ENCODE data around the gene TERB1. TPM values are rescaled to one million over a fixed set of nuclear protein-coding genes. Genes with fewer than 3 reads are reported as not detected.
A peak's percentile ranks its signal among the peaks of the same experiment; 100 is the strongest.
"Not testable (repeated sequence)": the region's sequence is repeated elsewhere in the genome, so short reads cannot be mapped to it uniquely, and the experiment has no call there.

The TERB1 gene
- total RNA-seq, 2 donors from 2014 or later, result 0.14 TPM; not detected in 1

DNA sequence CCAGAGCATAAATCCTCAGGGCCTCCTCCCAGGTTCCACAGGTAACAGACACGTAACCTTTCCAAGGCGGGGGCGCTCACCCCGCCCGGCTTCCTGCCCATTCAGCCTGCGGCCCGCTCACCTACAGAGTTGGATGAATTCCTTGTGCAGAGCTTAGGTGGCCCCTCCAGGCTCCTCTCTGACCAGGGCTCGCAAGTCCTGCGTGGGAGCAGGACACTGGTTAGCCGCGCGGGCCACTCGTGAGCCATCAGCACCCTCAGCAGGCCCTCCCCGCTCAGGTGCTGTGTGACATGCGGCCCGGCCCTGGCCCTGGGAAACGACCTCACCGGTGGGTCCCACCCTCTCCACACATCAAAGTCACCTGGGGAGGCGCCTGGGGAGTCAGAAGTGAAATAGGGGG is 528 bp downstream of the TERB1 start:
- Mint-ChIP-seq H3K4me3 (no peak overlapping the region), H3K27me3 (ENCODE audit: low read depth) (no peaks in the 10 kb centered on the region), H3K4me1 (ENCODE audit: low read depth) (no peaks in the 10 kb centered on the region), H3K27ac (no peak overlapping the region), H3K36me3 (ENCODE audit: insufficient read depth in 2 of 2) (peaks cover 7 to 21% of the 10 kb centered on the region in 2 donors), H3K9me3 (no peaks in the 10 kb centered on the region)
- ATAC-seq (replicated peaks in 1 of 2), result no peak
- no peak for DNase-seq

- Mint-ChIP-seq H3K27ac (no peak overlapping the region), H3K4me1 (ENCODE audit: low read depth) (no peaks in the 10 kb centered on the region), H3K9me3 (no peaks in the 10 kb centered on the region), H3K27me3 (ENCODE audit: low read depth) (no peaks in the 10 kb centered on the region), H3K36me3 (ENCODE audit: insufficient read depth in 2 of 2) (peaks cover 0 to 1% of the 10 kb centered on the region in 2 donors), H3K4me3 (no peak overlapping the region)
- no peak for DNase-seq
- no peak for ATAC-seq (replicated peaks in 1 of 2)
These were observed 3.2 kb downstream of the TERB1 start for GRCh38 chr16:66798161-66798560.

DNA sequence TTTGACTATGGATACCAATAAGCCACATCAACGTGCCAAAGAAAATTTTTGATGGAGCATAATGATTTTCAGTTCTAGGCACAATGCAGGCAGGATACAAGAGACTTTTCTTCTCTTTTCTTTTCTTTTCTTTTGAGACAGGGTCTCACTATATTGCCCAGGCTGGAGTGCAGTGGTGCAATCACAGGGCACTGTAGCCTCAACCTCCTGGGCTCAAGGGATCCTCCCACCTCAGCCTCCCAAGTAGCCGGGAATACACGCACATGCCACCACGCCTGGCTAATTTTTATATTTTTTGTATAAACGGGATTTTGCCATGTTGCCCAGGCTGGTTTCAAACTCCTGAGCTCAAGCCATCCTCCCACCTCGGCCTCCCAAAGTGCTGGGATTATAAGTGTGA is 7.4 kb downstream of the TERB1 start:
- not testable (repeated sequence) for DNase-seq; H3K4me3 Mint-ChIP-seq; ATAC-seq (replicated peaks in 1 of 2); H3K9me3 Mint-ChIP-seq; H3K27me3 Mint-ChIP-seq (ENCODE audit: low read depth); H3K27ac Mint-ChIP-seq; H3K4me1 Mint-ChIP-seq (ENCODE audit: low read depth); H3K36me3 Mint-ChIP-seq (ENCODE audit: insufficient read depth in 2 of 2)

DNA sequence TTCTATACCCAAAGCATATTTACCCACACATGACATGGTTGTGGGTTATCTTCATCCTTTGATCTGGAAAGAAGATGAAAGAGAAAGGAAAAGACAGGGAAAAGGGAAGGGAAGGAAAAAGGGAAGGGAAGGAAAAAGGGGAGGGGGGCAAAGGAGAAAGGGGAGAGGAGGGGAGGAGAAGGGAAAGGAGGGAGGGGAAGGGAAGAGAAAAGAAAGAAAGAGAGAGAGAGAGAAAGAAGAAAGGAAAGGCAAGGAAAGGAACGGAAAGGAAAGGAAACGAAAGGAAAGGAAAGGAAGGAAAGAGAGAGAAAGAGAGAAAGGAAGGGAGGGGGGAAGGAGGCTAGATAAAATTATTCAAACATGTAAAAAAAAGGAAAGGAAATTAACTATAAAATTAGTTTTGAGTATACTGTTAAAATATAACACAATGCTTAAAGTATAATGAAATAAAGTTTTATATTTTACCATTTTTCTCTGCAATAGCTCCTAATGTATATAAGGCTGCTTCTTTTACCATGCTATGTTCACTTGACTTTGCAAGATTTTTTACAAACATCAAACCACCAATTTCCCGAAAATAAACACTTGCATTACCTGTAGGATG is 11.2 kb downstream of the TERB1 start:
- Mint-ChIP-seq H3K9me3 (no peaks in the 10 kb centered on the region), H3K27me3 (ENCODE audit: low read depth) (no peaks in the 10 kb centered on the region), H3K36me3 (ENCODE audit: insufficient read depth in 2 of 2) (no peaks in the 10 kb centered on the region), H3K27ac (no peak overlapping the region), H3K4me1 (ENCODE audit: low read depth) (no peaks in the 10 kb centered on the region), H3K4me3 (no peak overlapping the region)
- ATAC-seq (replicated peaks in 1 of 2), result no peak
- no peak for DNase-seq

GRCh38 chr16:66787427-66787826 is 14.0 kb downstream of the TERB1 start:
- H3K9me3 Mint-ChIP-seq, result no peaks in the 10 kb centered on the region
- no peaks in the 10 kb centered on the region for H3K4me1 Mint-ChIP-seq (ENCODE audit: low read depth)
- no peaks in the 10 kb centered on the region for H3K36me3 Mint-ChIP-seq (ENCODE audit: insufficient read depth in 2 of 2)
- no peaks in the 10 kb centered on the region for H3K27me3 Mint-ChIP-seq (ENCODE audit: low read depth)
- DNase-seq, result no peak
- H3K27ac Mint-ChIP-seq, result no peak overlapping the region
- no peak overlapping the region for H3K4me3 Mint-ChIP-seq
- ATAC-seq (replicated peaks in 1 of 2), result no peak

DNA sequence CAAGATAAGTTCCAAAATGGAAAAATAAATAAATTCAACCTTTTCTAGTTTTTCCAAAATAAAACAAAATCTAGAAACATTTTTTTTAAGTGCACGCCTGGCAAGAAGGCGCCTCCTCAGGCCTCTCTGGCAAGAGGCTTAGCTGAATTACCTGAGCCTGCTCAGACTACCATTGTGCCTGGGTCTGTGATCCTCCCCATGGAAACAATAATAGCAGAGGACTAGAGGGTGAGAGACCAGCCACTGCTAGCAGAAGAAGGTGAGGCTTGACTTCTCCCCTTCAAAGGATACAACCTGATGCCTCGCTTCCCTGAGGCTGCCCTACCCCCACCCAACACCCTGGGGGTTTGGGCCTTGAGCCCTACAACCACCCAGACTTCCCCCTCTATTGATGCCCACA is 14.8 kb downstream of the TERB1 start:
- H3K27me3 Mint-ChIP-seq (ENCODE audit: low read depth), result no peaks in the 10 kb centered on the region
- DNase-seq (no peak), ATAC-seq (replicated peaks in 1 of 2) (no peak)
- H3K9me3 Mint-ChIP-seq, result no peaks in the 10 kb centered on the region
- H3K4me1 Mint-ChIP-seq (ENCODE audit: low read depth), result no peaks in the 10 kb centered on the region
- H3K36me3 Mint-ChIP-seq (ENCODE audit: insufficient read depth in 2 of 2), result no peaks in the 10 kb centered on the region
- H3K27ac Mint-ChIP-seq, result no peak overlapping the region
- H3K4me3 Mint-ChIP-seq, result no peak overlapping the region

DNA sequence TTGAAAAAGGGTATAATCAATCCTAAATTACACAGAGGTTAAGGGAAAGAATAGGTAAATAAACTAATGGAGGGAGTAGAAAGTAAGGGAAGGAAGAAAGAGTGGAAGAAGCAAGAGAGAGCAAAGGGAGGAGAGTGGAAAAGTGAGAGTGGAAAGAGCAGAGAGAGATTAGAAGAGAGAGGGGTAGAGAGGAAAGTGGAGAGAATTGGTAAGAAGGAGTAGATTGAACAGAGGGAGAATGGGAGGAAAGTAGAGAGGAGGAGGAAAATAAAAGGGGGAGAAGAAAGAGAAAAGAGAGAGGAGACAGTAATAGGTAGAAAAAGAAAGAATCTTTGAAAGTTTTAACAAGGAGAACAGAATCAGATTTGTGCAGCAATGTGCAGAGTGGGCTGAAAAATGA is 24.9 kb downstream of the TERB1 start:
- Mint-ChIP-seq H3K4me3 (no peak overlapping the region), H3K27me3 (ENCODE audit: low read depth) (no peaks in the 10 kb centered on the region), H3K4me1 (ENCODE audit: low read depth) (no peaks in the 10 kb centered on the region), H3K36me3 (ENCODE audit: insufficient read depth in 2 of 2) (no peaks in the 10 kb centered on the region), H3K27ac (no peak overlapping the region), H3K9me3 (no peaks in the 10 kb centered on the region)
- DNase-seq (no peak), ATAC-seq (replicated peaks in 1 of 2) (no peak)

GRCh38 chr16:66774981-66775380 is 26.4 kb downstream of the TERB1 start:
- no peak for DNase-seq
- no peak for ATAC-seq (replicated peaks in 1 of 2)
- no peak overlapping the region for H3K4me3 Mint-ChIP-seq
- H3K9me3 Mint-ChIP-seq, result no peaks in the 10 kb centered on the region
- no peaks in the 10 kb centered on the region for H3K36me3 Mint-ChIP-seq (ENCODE audit: insufficient read depth in 2 of 2)
- H3K27ac Mint-ChIP-seq, result no peak overlapping the region
- H3K4me1 Mint-ChIP-seq (ENCODE audit: low read depth), result no peaks in the 10 kb centered on the region
- H3K27me3 Mint-ChIP-seq (ENCODE audit: low read depth), result no peaks in the 10 kb centered on the region

DNA sequence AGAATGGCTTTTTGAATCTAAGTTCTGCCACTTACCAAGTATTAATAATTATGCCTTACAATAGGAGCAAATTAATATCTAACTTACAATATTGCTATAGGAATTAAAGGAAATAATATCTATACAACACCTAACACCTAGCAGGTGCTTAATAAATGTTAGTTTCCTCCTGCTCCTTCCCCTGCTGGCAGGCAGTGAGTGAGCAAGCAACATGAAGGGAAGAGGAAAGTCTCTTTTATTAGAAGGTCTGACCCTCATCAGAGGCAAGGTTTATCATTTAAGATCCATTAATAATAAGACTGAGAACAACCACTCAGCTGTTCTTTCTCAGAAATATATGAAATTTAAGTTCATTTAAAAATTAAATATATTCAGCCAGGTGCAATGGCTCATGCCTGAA is 43.3 kb downstream of the TERB1 start:
- no peaks in the 10 kb centered on the region for H3K4me1 Mint-ChIP-seq (ENCODE audit: low read depth)
- no peak overlapping the region for H3K4me3 Mint-ChIP-seq
- no peak overlapping the region for H3K27ac Mint-ChIP-seq
- DNase-seq, result no peak
- ATAC-seq (replicated peaks in 1 of 2), result no peak
- no peaks in the 10 kb centered on the region for H3K36me3 Mint-ChIP-seq (ENCODE audit: insufficient read depth in 2 of 2)
- H3K9me3 Mint-ChIP-seq, result no peaks in the 10 kb centered on the region
- no peaks in the 10 kb centered on the region for H3K27me3 Mint-ChIP-seq (ENCODE audit: low read depth)

- Mint-ChIP-seq H3K9me3 (no peaks in the 10 kb centered on the region), H3K27ac (no peak overlapping the region), H3K36me3 (ENCODE audit: insufficient read depth in 2 of 2) (peaks cover 1% of the 10 kb centered on the region in 2 donors), H3K27me3 (ENCODE audit: low read depth) (peaks cover 10% of the 10 kb centered on the region), H3K4me3 (no peak overlapping the region), H3K4me1 (ENCODE audit: low read depth) (peaks cover 20% of the 10 kb centered on the region)
- DNase-seq (no peak), ATAC-seq (replicated peaks in 1 of 2) (no peak)
These were observed 46.6 kb downstream of the TERB1 start for GRCh38 chr16:66754819-66755218.

DNA sequence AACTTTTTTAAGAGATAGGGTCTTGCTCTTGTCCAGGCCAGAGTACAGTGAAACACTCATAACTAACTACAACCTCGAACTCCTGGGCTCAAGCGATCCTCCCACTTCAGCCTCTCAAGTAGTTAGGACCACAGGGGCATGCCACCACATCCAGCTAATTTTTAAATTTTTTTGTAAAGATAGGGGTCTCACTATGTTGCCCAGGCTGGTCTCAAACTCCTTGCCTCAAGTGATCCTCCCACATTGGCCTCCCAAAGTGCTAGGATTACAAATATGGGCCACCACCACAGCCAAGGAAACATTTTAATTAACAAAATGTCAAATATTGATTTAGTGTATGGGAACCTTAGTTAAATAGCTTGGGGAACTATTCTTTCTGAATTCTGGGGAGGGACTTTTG is 47.2 kb downstream of the TERB1 start:
- Mint-ChIP-seq H3K4me3 (no peak overlapping the region), H3K36me3 (ENCODE audit: insufficient read depth in 2 of 2) (peaks cover 1 to 3% of the 10 kb centered on the region in 2 donors), H3K9me3 (no peaks in the 10 kb centered on the region), H3K27me3 (ENCODE audit: low read depth) (peaks cover 10% of the 10 kb centered on the region), H3K27ac (no peak overlapping the region), H3K4me1 (ENCODE audit: low read depth) (peaks cover 26% of the 10 kb centered on the region)
- DNase-seq (no peak), ATAC-seq (replicated peaks in 1 of 2) (no peak)

- no peak for ATAC-seq (replicated peaks in 1 of 2)
These were observed 48.4 kb downstream of the TERB1 start for GRCh38 chr16:66752958-66753357.

DNA sequence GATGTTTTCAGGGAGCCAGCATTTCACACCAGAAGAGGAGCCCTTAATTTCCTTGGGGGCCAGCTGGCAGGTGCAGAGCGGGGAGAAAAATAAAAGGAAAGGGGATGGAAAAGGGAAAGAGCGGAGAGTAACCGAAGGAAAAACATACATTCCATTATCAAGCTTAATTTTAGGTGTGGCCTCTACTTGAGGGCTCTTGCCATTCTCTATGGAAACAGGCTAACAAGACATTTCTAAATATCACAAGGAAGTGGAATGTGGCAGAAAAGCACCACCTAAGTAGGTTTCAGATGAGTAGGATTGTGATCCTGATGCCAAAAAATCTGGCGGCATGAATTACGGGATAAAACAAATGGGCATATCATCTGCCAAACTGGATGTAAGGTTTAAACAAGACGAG is 49.0 kb downstream of the TERB1 start:
- H3K27me3 Mint-ChIP-seq (ENCODE audit: low read depth), result peaks cover 10% of the 10 kb centered on the region
- peaks cover 5 to 14% of the 10 kb centered on the region in 2 donors for H3K36me3 Mint-ChIP-seq (ENCODE audit: insufficient read depth in 2 of 2)
- H3K9me3 Mint-ChIP-seq, result no peaks in the 10 kb centered on the region
- peaks cover 38% of the 10 kb centered on the region for H3K4me1 Mint-ChIP-seq (ENCODE audit: low read depth)
- no peak for DNase-seq
- ATAC-seq (replicated peaks in 1 of 2), result no peak
- peak overlapping the region; percentile 88 for H3K27ac Mint-ChIP-seq
- peak overlapping the region; percentile 76 to 89 for H3K4me3 Mint-ChIP-seq

More at GRCh38 chr16:66752958-66753357, 48.4 kb downstream of the TERB1 start:
- no peak overlapping the region for H3K27ac Mint-ChIP-seq
- H3K4me1 Mint-ChIP-seq (ENCODE audit: low read depth), result peaks cover 38% of the 10 kb centered on the region
- peaks cover 5 to 12% of the 10 kb centered on the region in 2 donors for H3K36me3 Mint-ChIP-seq (ENCODE audit: insufficient read depth in 2 of 2)
- H3K27me3 Mint-ChIP-seq (ENCODE audit: low read depth), result peaks cover 10% of the 10 kb centered on the region
- H3K9me3 Mint-ChIP-seq, result no peaks in the 10 kb centered on the region
- H3K4me3 Mint-ChIP-seq, result no peak overlapping the region
- DNase-seq, result no peak

GRCh38 chr16:66751992-66752322 is 49.4 kb downstream of the TERB1 start:
- Mint-ChIP-seq H3K4me1 (ENCODE audit: low read depth) (peaks cover 41% of the 10 kb centered on the region), H3K27me3 (ENCODE audit: low read depth) (peaks cover 10% of the 10 kb centered on the region), H3K9me3 (no peaks in the 10 kb centered on the region), H3K27ac (peak overlapping the region; percentile 88), H3K4me3 (peak overlapping the region; percentile 76 to 89), H3K36me3 (ENCODE audit: insufficient read depth in 2 of 2) (peaks cover 5 to 14% of the 10 kb centered on the region in 2 donors)
- no peak for ATAC-seq (replicated peaks in 1 of 2)
- DNase-seq, result no peak
